GM18517 (cell line): ENCODE data around the gene PAK3.

Experiments used
- ATAC-seq: cut with Tn5 transposase; IDR thresholded peaks from one replicate; pipeline ENCODE4 v1.9.1; 2021; ENCODE audit warnings: mild to moderate bottlenecking, moderate library complexity; ENCODE audit not compliant: unreplicated experiment

PAK3 gene

DNA sequence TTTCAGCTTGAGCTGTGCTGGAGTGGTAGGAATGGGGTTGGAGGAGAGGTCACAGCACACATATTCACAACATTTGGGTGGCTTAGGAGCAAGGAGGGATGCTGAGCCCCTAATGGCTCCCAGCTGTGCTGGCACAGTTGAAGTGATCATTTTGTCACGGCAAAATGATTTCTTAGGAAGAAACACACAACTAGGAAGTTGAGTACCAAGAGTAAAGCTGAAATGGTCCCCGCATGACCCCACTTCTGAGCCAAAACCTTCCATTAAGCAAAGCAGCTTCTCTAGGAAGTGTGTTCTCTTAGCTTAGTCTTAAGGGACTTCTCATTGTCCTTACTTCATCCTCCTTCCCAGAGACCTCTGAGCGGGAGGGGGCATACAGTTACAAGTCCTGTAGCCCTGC is 161.7 kb downstream of the PAK3 start:
- no peak for ATAC-seq

DNA sequence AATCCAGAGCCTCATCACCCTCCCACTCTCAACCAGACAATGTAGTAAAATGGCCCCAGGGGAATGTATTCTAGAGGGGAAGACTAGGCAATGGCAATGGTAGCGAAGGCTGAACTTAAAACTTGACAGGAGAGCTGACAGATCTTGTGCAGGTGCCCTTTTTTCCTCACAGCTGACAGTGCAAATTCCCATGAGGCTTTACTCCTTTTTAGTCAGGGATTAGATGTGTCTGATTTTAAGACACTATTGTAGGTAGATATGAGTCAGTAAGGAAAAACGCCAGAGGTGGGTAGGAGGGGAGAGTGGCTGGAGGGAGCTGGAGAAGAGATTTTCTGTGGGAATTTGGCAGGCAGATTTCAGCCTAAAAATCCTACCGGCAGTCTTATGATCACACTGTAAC is 163.6 kb downstream of the PAK3 start:
- no peak for ATAC-seq

DNA sequence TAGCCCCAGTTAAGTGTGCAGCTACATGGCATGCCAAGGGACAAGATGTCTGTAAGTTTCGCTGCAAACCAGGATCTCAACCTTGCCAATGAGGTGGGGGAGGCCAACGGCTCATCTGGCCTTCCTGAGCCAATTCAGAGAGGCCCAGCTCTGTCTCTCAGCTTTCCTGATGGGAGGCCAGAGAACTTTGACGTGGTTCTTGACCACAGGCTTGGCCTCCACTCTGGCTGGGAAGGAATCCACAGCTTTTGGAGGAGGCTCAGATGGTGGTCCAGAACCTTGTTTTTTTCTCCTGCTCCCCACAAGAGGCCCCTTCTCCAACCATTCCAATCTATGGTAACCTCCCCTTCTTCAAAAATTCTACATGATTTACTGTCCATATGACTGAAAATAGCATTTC is 164.5 kb downstream of the PAK3 start:
- no peak for ATAC-seq

DNA sequence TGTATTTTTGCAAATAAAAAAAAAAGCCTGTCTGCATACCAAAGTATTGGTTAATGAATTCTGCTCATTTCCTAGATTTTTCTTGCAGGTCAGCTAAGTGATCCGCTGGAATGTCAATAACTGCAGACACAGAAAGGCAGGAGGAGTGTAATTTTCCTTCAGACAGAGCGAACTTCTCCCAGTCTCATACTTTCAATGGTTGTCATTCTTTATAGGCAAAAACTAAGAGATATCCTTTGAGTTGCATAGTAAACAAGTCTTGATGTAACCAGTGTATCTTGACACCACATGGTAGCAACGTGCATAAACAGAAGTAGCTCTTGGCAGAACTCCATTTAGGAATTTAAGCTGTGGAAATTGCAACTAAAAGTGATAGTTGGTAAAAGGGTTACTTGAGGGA is 166.1 kb downstream of the PAK3 start:
- ATAC-seq, result no peak

DNA sequence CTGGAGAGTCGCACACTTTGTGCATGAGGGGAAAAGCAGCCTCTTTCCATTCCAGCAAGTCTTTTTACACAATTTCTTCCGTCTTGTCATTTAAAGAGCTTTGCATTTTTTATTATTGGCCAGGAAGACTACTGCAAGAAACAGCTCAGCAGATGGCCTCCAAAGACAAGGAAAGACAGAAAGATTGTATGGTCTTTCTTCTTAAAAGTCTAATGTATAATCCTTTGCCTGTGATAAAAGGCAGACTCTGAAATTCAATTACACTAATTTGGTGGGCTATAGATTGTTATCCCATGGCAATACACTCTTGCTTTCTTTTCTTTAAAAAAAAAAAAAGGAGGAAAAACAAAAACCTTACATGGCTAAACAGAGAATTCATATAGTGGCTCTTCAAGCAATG is 168.4 kb downstream of the PAK3 start:
- no peak for ATAC-seq

DNA sequence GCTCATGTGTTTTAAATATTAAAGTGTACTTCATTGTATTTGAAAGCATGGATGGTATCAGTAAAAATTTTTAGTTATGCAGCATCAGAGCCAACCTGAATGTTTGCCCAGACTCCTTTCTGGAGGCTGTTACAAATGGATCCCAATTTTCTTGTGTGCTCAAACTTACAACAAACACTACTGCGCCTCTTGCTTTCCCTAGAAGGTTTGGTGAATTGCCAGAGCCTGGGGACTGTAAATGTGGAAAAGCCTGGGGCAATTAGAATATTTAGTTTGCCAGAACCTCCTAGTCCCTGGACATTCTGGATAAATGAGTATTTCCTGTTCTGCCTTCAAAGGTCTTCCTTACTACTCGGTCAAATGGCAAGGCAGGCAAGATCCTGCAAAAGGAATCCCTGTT is 169.5 kb downstream of the PAK3 start:
- no peak for ATAC-seq

DNA sequence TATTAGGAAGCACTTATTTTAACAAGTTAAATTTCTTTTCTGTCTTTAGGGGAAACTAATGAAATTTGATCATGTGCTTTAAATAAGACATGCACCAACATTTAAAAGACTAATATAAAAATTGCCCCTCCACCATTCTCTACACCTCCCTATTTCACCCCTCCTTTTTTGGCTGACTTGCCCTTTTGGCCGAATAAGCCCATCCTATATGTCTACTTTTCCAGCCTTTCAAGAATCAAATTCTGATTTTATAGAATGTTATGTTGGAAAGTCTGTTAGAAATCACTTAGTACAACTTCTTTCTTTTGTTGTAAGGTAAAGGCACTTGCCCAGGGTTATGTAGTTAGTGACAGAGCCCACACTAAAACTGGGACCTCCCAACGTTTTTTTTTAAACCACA is 172.5 kb downstream of the PAK3 start:
- ATAC-seq, result no peak

DNA sequence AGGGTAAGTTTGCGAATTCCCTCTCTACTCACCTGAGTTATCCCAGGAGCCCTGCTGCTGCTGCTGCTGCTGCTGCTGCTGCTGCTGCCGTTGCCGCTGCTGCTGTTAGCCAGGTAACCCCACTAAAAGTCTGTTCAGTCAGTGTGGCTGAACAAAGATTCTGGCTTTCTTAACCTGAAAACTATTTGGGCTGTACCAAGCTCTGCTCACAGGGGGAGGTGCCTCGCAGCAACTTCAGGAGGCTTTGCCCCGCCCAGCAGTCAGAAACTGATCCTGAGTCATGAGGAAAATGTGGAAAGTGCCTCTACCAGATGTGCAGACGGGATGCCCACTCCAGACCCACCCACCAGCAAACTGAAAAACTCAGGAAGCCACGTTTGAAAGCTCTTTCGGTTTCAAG is 174.3 kb downstream of the PAK3 start, which contains the start of gene CAPN6:
Gene CAPN6, minus strand, starts transcription at position 145 of the 400 bp plus-strand sequence. CDS start 6,547 bp downstream, outside the sequence.
- ATAC-seq, result no peak
